ENCODE measurements around the gene PALM3. TPM values are rescaled to one million over a fixed set of nuclear protein-coding genes. Genes with fewer than 3 reads are reported as not detected.
A peak's percentile ranks its signal among the peaks of the same experiment; 100 is the strongest.
"Not testable (repeated sequence)": the region's sequence is repeated elsewhere in the genome, so short reads cannot be mapped to it uniquely, and the experiment has no call there.

PALM3 gene
- total and polyA plus RNA-seq, 2 experiments from 2014 or later: 16.6 to 45.8 TPM

DNA sequence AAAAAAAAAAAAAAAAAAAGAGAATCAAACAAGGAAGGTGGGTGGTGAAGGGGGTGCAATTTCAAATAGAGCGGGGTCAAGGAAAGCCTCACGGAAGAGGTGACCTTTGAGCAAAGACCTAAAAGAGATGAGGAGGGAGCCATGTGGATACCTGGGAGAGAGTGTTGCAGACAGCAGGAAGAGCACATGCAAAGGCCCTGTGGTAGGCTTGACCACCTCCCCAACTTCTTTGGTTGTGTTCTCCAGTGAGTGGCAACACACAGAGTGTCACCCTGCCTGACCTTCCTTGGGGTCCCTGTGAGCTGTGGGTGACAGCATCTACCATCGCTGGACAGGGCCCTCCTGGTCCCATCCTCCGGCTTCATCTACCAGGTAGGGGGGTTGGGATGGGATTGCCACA, 11.4 kb downstream of the PALM3 start (continued):
- no peak for TF ChIP-seq EZH2 (IDR thresholded peaks at IDR 0.05; ENCODE audit: low read depth, unreplicated experiment)
- no peak for TF ChIP-seq ZNF114 (CRISPR knock-in tag; IDR thresholded peaks at IDR 0.05)
- TF ChIP-seq NANOG (IDR thresholded peaks at IDR 0.05; ENCODE audit: borderline replicate concordance): no peak

DNA sequence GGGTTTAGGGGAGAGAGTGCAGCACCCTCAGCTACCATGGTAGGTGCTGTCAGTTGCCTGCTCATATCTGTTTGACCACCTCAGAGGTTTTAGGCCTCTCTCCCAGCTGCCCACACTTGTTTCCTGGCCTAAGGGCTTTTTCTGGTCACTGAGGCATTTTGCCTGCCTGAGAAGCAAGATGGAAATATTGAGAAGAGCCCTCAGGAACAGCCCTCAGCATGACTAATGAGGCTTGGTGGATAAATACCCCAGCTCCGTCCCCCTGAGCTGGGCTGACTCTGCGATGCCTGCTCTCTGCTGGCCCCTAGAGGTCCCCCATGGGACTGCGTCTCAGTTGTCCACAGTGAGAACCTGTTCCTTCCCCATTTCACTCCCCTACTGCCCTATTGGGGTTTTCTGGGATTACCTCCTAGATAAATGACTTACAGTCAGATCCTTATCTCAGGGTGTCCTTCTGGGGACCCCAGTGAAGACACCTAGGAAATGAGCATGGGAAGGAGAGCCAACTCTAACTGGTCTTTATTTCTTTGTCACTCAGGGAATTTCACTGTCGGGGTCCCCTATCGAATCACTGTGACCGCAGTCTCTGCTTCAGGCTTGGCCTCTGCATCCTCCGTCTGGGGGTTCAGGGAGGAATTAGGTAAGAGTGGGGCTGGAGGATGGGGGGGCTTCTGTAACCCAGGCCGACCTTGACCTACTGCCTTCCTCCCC, 13.3 kb downstream of the PALM3 start:
- H3K4me1 ChIP-seq (ENCODE audit: insufficient read depth): no peaks in the 10 kb centered on the region
- DNase-seq (ENCODE audit: low spot score): peak; percentile 86
- no peaks in the 10 kb centered on the region for H3K36me3 ChIP-seq (ENCODE audit: insufficient read depth)
- Mint-ChIP-seq H3K9me3 (peaks cover 8% of the 10 kb centered on the region; the same call in 2 of the 3 replicates), H3K27me3 (ENCODE audit: insufficient read depth, low read depth, poor library complexity) (peaks cover 8% of the 10 kb centered on the region), H3K4me1 (no peaks in the 10 kb centered on the region), H3K4me3 (no peak overlapping the region), H3K27ac (no peak overlapping the region), H3K36me3 (ENCODE audit: low read depth) (peaks cover 29% of the 10 kb centered on the region)
- no peak overlapping the region for H3K4me3 ChIP-seq
- TF ChIP-seq, protein P1, sequence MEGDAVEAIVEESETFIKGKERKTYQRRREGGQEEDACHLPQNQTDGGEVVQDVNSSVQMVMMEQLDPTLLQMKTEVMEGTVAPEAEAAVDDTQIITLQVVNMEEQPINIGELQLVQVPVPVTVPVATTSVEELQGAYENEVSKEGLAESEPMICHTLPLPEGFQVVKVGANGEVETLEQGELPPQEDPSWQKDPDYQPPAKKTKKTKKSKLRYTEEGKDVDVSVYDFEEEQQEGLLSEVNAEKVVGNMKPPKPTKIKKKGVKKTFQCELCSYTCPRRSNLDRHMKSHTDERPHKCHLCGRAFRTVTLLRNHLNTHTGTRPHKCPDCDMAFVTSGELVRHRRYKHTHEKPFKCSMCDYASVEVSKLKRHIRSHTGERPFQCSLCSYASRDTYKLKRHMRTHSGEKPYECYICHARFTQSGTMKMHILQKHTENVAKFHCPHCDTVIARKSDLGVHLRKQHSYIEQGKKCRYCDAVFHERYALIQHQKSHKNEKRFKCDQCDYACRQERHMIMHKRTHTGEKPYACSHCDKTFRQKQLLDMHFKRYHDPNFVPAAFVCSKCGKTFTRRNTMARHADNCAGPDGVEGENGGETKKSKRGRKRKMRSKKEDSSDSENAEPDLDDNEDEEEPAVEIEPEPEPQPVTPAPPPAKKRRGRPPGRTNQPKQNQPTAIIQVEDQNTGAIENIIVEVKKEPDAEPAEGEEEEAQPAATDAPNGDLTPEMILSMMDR (conservative IDR thresholded peaks at IDR 0.05; ENCODE audit: low read depth in 2 of 2): peak; percentile 84 to 86
- TF ChIP-seq, protein P2, sequence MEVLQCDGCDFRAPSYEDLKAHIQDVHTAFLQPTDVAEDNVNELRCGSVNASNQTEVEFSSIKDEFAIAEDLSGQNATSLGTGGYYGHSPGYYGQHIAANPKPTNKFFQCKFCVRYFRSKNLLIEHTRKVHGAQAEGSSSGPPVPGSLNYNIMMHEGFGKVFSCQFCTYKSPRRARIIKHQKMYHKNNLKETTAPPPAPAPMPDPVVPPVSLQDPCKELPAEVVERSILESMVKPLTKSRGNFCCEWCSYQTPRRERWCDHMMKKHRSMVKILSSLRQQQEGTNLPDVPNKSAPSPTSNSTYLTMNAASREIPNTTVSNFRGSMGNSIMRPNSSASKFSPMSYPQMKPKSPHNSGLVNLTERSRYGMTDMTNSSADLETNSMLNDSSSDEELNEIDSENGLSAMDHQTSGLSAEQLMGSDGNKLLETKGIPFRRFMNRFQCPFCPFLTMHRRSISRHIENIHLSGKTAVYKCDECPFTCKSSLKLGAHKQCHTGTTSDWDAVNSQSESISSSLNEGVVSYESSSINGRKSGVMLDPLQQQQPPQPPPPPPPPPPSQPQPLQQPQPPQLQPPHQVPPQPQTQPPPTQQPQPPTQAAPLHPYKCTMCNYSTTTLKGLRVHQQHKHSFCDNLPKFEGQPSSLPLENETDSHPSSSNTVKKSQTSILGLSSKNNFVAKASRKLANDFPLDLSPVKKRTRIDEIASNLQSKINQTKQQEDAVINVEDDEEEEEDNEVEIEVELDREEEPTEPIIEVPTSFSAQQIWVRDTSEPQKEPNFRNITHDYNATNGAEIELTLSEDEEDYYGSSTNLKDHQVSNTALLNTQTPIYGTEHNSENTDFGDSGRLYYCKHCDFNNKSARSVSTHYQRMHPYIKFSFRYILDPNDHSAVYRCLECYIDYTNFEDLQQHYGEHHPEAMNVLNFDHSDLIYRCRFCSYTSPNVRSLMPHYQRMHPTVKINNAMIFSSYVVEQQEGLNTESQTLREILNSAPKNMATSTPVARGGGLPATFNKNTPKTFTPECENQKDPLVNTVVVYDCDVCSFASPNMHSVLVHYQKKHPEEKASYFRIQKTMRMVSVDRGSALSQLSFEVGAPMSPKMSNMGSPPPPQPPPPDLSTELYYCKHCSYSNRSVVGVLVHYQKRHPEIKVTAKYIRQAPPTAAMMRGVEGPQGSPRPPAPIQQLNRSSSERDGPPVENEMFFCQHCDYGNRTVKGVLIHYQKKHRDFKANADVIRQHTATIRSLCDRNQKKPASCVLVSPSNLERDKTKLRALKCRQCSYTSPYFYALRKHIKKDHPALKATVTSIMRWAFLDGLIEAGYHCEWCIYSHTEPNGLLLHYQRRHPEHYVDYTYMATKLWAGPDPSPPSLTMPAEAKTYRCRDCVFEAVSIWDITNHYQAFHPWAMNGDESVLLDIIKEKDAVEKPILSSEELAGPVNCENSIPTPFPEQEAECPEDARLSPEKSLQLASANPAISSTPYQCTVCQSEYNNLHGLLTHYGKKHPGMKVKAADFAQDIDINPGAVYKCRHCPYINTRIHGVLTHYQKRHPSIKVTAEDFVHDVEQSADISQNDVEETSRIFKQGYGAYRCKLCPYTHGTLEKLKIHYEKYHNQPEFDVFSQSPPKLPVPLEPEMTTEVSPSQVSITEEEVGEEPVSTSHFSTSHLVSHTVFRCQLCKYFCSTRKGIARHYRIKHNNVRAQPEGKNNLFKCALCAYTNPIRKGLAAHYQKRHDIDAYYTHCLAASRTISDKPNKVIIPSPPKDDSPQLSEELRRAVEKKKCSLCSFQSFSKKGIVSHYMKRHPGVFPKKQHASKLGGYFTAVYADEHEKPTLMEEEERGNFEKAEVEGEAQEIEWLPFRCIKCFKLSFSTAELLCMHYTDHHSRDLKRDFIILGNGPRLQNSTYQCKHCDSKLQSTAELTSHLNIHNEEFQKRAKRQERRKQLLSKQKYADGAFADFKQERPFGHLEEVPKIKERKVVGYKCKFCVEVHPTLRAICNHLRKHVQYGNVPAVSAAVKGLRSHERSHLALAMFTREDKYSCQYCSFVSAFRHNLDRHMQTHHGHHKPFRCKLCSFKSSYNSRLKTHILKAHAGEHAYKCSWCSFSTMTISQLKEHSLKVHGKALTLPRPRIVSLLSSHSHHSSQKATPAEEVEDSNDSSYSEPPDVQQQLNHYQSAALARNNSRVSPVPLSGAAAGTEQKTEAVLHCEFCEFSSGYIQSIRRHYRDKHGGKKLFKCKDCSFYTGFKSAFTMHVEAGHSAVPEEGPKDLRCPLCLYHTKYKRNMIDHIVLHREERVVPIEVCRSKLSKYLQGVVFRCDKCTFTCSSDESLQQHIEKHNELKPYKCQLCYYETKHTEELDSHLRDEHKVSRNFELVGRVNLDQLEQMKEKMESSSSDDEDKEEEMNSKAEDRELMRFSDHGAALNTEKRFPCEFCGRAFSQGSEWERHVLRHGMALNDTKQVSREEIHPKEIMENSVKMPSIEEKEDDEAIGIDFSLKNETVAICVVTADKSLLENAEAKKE (CRISPR knock-in tag; IDR thresholded peaks at IDR 0.05): no peak
- no peak overlapping the region for H2AFZ ChIP-seq
- H3K27me3 ChIP-seq (ENCODE audit: insufficient read depth): no peaks in the 10 kb centered on the region
- H3K9me2 ChIP-seq (ENCODE audit: insufficient read depth): no peaks in the 10 kb centered on the region
- H3K27ac ChIP-seq (ENCODE audit: low read depth): no peak overlapping the region
- no peak overlapping the region for H3K4me2 ChIP-seq
- no peaks in the 10 kb centered on the region for H3K79me2 ChIP-seq (replicated peaks; ENCODE audit: insufficient read depth)
- H3F3A ChIP-seq (replicated peaks; ENCODE audit: low read depth): no peaks in the 10 kb centered on the region
- no peaks in the 10 kb centered on the region; the same call in 1 of the 2 replicates for H4K20me1 ChIP-seq (replicated peaks; ENCODE audit: insufficient read depth)
- ATAC-seq: peak; percentile 98

DNA sequence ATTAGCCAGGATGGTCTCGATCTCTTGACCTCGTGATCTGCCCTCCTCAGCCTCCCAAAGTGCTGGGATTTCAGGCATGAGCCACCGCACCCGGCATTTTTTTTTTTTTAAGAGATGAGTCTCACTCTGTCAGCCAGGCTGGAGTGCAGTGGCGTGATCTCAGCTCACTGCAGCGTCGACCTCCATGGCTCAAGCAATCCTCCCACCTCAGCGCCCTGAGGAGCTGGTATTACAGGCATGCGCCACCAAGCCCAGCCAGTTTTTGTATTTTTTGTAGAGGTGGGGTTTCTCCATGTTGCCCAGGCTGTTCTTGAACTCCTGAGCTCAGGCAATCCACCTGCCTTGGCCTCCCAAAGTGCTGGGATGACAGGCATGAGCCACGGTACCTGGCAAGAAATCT, 14.0 kb downstream of the PALM3 start:
- H3K4me2 ChIP-seq; H4K20me1 ChIP-seq (replicated peaks; ENCODE audit: insufficient read depth); DNase-seq (ENCODE audit: low spot score); H3K4me1 Mint-ChIP-seq; H3K27me3 ChIP-seq (ENCODE audit: insufficient read depth); H3K36me3 ChIP-seq (ENCODE audit: insufficient read depth); H3K4me3 ChIP-seq; H3K27me3 Mint-ChIP-seq (ENCODE audit: insufficient read depth, low read depth, poor library complexity); H3K27ac ChIP-seq (ENCODE audit: low read depth); H3K4me1 ChIP-seq (ENCODE audit: insufficient read depth); H3K79me2 ChIP-seq (replicated peaks; ENCODE audit: insufficient read depth); H3K4me3 Mint-ChIP-seq; ATAC-seq; H3K27ac Mint-ChIP-seq; H2AFZ ChIP-seq; H3F3A ChIP-seq (replicated peaks; ENCODE audit: low read depth); H3K9me3 Mint-ChIP-seq; H3K9me2 ChIP-seq (ENCODE audit: insufficient read depth): not testable (repeated sequence)
- peaks cover 28% of the 10 kb centered on the region for H3K36me3 Mint-ChIP-seq (ENCODE audit: low read depth)

All from GM23338 (cell line).